Dermis blood vessel endothelial cell (primary cell): ENCODE measurements around the gene ZFP64. TPM values are rescaled to one million over a fixed set of nuclear protein-coding genes. Genes with fewer than 3 reads are reported as not detected.

ENCODE experiments used
- DNase-seq: peaks from one replicate; pipeline ENCODE4 v3.0.0; 2010
- total RNA-seq: library from RNA; depleted of rRNA; stranded (reverse); fragments of >200 nt; gene quantifications from 2 replicates; pipeline ENCODE4 v1.2.3, GENCODE V29; 2014

Gene ZFP64
- total RNA-seq, 1 donor from 2014 or later, result 48.2 TPM

- DNase-seq, result peak; percentile 27
These were observed 87.5 kb downstream of the ZFP64 start for GRCh38 chr20:52103913-52104545.

DNA sequence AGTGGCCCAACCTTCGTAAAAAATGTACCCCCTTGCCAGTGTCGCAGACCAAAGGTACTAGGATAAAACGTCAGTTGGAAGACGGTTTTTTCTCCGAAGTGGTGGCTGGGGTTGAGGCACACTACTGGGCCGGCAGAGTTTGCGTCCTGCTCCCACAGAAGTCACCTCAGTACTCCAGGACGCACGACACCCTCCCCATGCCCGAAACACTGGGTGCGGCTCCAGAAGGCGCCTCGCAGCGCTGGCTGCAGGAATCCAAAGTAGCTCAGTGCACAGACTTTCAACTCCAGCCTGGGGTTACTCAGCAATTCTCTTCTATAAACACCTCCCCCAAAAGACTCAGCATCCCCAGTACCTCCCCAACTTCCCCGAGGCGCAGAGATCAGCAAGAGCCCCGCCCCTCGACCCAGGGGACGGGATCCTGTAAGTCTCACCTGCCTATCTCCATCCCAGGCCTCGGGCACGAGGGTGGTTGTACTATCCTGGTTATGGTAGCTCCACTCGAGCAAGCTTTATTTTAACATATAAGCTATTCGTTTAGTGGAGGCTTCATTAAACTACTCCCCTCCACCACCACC is 88.2 kb downstream of the ZFP64 start:
- peak; percentile 18 for DNase-seq

- DNase-seq, result no peak
These were observed 89.0 kb downstream of the ZFP64 start for GRCh38 chr20:52102559-52102958.

DNA sequence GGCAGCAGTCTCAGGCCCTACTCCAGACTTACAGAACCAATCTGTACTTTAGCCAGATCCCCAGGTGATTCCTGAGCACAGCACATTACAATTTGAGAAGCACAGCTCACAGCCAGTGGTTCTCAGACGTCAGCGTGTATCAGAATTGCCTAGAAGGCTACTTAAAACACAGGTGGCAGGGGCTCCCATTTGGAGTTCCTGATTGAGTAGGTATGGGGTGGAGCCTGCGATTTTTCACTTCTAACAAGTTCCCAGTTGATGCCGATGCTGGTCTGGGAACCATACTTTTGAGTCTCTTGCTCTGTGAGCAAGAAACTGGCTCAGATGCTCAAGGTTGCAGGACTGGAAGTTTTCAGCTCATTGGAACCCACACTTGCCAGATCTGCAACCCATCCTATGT is 89.5 kb downstream of the ZFP64 start:
- no peak for DNase-seq
